HG03196 (cell line): ENCODE data around the gene POMGNT2.
A peak's percentile ranks its signal among the peaks of the same experiment; 100 is the strongest.
"Not testable (repeated sequence)": the region's sequence is repeated elsewhere in the genome, so short reads cannot be mapped to it uniquely, and the experiment has no call there.

Source experiments
- ATAC-seq: cut with Tn5 transposase; IDR thresholded peaks from one replicate; pipeline ENCODE4 v1.9.1; 2021; ENCODE audit not compliant: unreplicated experiment

The POMGNT2 gene

DNA sequence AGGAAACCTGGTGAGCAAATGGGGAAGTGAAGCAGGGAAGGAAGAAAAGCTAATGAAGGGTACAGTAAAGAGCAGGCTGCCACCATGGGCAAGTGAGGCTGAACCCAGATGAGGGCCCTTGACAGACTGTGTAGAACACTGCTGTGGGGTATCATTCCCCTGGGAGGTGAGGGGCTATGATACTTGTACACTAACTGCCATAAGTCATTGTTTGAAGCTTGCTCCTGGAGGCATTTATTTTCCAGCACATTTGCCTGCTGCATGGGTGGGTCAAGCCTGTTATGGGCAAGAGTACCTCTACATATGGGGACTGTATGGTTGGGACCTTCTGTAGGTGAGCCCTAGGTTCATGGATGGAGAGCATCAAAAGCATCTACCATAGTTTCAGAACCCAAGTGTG, 57.4 kb downstream of the POMGNT2 start:
- no peak for ATAC-seq

DNA sequence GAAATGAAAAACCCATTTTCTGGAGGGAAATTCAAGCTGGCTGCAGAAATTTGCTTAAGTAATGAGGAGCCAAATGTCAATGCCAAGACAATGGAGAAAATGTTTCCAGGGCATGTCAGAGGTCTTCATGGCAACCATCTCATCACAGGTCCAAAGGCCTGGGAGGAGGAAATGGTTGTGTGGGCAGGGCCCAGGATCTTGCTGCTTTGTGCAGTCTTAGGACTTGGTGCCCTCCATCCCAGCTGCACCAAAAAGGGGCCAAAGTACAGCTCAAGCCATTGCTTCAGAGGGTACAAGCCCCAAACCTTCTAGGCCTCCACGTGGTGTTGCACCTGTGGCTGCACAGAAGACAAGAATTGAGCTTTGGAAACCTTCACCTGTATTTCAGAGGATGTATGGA, 59.3 kb downstream of the POMGNT2 start:
- no peak for ATAC-seq

DNA sequence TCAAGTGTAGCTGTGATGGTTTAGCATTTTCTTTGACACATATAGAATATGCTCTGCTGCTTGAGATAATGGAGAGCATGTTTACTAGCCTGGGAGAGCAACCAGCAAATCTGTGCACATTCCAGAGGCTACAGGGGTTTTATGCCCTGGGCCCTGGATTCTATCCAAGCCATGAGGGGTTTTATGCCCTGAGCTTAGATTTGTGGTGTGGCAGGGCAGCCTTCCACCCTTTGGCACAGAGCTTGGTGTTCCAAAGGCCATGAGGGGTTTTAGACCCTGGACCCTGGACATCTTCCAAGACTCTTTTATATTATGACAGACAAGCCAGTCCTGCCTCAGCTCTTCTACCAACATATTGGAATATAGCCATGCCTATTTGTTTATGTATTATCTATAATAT, 60.8 kb downstream of the POMGNT2 start:
- not testable (repeated sequence) for ATAC-seq

DNA sequence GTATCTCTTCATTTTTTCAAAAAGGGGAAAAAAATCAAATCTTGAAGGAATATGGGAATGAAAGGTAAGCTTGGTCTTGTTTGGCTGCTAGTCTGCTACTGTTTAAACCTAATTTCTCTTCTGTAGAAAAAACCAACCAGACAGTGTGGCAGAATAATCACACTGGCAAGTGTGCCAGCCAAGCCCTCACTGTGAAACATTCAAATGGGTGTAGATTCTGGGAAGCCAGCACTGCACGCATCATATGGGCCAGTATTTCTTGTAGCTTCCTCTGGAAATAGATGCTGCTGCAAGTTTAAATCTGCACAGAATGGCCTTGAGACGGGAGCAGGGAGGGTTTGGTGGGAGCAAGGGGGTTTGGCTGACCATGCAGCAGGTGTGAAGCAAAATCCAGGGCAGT, 62.1 kb downstream of the POMGNT2 start:
- no peak for ATAC-seq

DNA sequence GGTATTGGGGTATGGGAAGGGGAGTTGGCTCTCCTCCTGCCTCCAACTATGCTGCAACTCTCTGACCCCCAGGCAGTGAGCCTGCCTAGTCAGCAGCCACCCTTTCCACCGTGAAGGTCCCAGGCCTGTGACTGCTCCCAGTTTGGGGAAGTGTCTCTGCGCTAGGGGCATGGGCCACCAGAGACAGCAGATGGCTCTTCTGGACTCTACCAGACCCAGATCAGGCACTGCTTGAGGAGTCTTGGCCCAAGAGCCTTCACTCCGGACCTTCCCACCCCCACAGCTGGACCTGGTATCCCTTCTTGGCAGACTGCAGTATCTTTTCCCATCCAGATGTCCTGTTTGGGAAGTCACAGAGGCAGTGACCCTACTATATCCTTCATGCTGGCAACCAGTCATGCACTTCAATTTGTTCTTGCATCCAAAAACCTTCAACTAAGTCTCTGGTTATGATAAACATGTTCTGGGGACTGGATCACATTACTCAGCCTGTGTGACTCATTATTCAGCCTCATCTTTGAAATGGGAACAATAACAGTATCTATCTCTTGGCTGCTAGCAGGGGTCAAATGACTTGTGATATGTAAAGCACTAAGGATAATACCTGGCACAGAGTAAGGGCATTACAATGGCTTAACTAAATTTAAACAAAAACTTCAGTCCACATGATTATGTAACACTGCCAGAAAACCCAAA, 62.7 kb downstream of the POMGNT2 start:
- no peak for ATAC-seq

DNA sequence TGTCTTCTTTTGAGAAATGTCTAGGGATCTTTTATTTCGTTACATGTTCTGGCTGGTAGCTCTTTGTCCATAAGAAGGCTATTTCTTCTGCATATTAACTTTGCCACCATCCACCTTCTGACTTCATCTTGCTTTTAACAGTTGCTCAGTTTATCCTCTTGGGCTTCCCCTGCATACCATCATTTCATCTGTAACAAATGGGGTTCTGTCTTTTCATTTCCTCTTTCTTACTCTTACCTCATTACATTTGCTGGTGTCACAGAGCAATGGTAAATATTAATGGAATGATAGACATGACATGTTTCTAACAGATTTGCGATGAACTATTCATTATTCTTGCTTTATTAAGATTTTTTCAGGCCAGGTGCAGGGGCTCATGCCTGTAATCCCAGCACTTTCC, 64.4 kb downstream of the POMGNT2 start:
- no peak for ATAC-seq

DNA sequence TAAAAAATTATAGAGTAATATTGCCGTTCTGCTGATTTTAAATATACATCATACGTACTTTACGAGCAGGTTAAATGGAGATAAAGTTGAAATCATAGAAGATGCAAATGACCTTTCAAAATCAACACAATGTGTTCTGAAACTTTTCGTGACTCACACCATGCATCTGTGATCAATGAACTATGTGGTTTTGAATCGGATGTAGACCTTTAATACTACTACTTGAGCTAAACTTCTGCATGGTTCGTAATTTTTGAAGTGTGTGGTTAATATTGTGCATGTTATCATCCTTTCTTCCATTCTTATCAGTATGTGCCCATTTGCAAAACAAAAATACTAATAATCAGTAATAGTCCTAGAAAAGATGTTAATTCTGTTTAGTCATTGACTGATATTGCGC, 67.9 kb downstream of the POMGNT2 start:
- ATAC-seq: no peak

DNA sequence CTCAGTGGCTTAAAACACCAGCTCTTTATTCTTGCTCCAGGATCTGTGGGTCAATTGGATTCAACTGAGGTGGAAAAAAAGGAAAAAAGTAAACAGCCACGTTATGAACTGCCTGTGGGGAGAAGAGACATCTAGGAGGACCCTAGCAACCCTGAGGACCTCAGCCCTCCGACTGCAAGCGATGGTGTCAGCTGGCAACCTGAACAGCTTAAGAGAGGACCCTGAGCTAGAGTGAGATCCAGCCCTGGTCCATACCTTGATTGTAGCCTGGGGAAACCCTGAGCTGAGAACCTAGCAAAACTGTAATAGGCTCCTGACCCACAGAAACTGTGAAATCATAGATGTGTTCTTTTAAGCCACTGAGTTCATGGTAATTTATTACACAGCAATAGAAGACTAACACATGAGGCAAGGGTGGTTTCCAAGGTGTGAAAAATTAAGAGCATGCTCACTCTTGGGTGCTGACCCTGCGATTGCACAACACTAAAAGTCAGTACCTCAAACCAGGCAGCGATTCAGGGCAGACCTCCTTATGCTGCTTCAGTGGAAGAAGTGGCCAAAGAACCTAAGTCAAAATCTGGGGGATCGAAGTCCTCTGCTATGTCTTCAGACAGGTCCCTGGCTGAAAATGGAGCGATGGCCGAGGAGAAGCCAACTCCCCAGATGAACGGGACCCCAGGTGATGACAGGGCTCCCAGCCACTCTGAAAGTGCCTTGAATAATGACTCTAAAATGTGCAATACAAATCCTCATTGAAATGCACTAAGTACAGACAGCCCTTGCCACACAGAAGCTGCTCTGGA, 69.1 kb downstream of the POMGNT2 start:
- peak; percentile 48 for ATAC-seq

DNA sequence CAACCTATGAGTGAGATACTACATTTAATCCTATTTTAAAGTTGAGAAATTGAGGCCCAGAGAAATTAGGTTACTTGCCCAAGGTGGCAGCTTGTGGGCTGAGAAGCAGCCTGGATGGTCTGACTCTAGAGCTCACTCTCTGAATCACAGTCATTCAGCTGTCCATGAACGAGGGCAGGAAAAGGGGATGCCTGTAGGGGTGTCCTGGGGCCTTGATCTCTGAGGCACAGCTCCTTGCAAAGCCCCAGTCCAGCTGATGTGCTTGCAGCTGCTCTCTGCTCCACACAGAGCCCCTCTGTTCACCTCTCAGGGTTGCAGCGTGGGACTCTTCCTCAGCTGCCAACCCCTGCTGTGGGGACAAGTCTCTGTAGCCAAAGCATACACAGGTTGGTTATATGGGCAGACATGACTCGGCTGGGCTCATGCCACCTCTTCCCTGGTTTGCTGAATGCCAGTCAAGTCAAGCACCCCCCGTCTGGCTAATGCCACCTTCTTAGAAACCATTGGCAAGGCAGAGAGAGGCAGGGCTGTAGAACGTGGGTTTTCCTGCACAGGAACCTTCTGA, 70.0 kb downstream of the POMGNT2 start:
- no peak for ATAC-seq

DNA sequence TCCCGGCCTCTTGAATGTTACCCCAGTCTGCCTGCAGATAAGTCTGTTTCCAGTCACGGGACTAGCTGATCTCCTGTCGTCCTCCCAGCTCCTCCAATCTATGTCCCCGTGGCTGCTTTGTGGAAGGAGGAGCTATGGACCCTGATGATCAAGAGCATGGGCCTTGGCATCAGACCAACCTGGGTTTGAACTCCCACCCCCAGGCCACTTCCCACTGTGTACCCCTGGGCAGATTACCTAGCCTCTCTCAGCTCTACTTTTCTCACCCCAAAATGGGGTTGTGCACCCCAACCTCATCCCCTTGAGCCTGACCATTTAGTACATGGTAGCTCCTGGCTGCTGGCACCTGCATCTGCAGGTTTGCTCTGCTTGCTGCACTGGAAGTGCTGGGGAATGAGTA, 71.0 kb downstream of the POMGNT2 start:
- ATAC-seq: no peak

DNA sequence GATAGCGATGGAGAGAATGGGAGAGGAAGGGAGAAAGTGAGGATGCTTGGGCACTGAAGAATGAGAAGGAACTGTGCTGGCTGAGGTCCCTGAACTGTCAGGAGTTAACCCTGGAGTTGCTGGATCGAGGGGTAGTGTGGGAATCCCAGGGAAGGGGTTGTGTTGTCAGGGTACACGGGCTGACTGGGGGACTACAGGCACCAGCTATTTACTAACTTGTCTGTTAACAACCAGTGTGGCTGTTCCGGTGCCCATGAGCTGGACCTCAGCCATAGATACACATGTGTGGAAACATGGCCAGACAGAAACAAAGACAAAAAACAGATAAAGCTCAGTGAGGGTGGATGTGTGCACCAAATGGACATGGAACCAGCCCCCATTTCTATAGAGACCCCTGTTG, 71.7 kb downstream of the POMGNT2 start:
- ATAC-seq: no peak

DNA sequence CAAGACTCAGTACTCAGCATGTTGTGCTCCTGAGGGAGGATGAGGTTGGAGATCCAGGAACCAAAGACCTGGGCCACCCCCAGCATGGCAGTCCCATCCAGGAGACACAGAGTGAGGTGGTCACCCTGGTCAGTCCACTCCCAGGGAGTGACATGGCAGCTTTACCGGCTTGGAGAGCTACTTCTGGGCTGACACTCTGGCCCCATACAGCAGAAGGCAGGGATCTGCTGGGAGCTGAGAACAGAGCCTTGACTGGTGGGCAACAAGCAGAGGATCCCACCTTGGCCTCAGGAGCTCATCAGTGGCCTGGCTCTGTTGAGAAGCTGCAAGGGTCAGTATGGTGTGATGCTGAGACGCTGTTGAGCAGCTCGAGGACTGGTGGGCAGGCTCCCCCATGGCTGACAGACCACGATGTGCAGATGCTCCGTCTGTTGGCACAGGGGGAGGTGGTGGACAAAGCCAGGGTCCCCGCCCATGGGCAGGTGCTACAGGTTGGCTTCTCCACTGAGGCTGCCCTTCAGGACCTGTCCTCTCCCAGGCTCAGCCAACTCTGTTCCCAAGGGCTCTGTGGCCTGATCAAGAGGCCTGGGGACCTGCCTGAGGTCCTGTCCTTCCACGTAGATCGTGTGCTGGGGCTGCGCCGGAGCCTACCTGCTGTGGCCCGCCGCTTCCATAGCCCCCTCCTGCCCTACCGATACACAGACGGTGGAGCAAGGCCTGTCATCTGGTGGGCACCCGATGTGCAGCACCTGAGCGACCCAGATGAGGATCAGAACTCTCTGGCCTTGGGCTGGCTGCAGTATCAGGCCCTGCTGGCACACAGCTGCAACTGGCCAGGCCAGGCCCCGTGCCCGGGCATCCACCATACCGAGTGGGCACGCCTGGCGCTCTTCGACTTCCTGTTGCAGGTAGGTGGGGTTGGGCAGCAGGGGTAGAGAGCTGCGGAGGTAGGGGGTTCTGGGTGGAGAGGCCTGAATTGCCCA, 72.9 kb downstream of the POMGNT2 start:
- no peak for ATAC-seq

DNA sequence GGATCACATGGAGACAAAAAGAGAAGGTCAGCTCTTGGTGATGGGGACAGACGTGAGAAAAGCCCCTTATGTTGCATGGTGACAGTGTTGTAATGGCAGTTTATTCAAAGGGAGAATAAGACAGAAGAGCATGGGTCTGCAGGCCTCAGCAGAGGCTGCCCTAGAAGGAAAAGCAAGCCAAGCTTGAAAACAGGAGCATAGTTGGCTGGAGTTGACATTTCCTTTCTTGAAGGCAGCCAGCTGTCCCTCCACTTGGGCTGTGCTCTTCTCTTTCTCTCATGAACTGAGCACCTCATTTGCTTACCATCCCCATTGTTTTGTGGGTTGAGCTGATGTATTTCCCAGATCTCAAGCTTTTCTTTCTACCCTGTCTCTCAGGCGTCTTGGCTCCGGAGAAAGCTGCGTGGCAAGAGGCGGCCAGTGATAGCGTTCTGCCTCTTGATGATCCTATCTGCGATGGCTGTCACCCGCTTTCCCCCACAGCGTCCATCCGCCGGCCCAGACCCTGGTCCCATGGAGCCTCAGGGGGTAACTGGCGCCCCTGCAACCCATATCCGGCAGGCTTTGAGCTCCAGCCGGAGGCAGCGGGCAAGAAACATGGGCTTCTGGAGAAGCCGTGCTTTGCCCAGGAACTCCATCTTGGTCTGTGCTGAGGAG, 73.9 kb downstream of the POMGNT2 start:
- no peak for ATAC-seq

DNA sequence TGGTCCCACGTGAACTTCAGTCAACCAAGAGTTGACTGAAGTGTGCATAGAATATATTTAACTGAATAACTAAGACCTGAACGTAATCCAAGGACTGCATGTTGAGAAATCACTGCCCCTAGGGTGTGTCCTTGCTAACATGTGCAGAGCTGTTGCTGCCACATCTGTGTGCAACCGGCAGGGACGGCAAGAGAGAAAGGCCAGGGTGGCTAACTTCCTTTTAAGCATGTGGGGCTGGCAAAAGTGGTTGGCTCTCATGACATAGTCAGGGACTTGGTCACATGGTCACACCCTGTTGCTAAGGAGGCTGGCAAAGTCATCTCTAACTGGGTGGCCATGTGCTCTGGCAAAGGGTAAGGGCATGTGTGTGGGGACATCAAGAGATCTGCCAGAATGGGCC, 74.4 kb downstream of the POMGNT2 start:
- ATAC-seq: no peak

DNA sequence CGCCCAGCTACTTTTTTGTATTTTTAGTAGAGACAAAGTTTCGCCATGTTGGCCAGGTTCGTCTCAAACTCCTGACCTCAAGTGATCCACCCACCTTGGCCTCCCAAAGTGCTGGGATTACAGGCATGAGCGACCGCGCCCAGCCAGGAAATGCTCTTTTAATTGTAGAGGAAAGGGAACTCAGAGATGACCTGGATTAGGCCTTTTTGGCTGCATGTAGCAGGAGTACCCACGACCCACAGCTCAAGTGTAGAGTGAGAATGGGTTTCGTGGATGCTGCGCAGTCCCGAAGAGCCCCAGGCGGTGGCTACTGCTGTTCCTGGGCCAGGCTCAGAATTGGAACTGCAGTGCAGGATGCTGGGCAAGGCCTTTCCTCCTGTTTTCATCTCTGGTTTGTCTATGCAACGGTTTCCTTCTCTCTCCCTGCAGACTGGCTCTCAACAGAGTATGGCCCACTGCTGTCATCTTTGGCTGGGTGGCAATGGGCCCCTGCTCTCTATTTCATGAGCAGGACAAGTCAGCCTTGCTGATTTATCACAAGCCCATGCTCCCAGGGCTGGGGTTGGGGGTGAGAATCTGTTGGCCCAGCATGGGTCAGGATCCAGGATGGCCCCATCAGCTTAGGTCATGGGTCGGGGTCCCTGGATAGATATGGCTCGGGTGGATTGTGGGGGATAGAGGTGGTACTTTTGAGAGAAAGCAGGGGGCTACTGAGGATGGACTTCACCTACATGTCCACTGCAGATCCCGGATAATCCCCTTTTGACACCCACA, 75.5 kb downstream of the POMGNT2 start:
- ATAC-seq: no peak
